Measurements from ENCODE around the gene MRM1.

The MRM1 gene, protein sequence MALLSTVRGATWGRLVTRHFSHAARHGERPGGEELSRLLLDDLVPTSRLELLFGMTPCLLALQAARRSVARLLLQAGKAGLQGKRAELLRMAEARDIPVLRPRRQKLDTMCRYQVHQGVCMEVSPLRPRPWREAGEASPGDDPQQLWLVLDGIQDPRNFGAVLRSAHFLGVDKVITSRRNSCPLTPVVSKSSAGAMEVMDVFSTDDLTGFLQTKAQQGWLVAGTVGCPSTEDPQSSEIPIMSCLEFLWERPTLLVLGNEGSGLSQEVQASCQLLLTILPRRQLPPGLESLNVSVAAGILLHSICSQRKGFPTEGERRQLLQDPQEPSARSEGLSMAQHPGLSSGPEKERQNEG

GRCh38 chr17:36601303-36602029 is at the start of gene MRM1:
Gene MRM1, plus strand, starts transcription at chr17:36601583. Its CDS starts 228 bp downstream, at chr17:36601811.
- peak within 1 kb of the TSS; percentile 86 for H3K4me3 ChIP-seq (ENCODE audit: low read depth, low read length)
- TF ChIP-seq, protein P1, sequence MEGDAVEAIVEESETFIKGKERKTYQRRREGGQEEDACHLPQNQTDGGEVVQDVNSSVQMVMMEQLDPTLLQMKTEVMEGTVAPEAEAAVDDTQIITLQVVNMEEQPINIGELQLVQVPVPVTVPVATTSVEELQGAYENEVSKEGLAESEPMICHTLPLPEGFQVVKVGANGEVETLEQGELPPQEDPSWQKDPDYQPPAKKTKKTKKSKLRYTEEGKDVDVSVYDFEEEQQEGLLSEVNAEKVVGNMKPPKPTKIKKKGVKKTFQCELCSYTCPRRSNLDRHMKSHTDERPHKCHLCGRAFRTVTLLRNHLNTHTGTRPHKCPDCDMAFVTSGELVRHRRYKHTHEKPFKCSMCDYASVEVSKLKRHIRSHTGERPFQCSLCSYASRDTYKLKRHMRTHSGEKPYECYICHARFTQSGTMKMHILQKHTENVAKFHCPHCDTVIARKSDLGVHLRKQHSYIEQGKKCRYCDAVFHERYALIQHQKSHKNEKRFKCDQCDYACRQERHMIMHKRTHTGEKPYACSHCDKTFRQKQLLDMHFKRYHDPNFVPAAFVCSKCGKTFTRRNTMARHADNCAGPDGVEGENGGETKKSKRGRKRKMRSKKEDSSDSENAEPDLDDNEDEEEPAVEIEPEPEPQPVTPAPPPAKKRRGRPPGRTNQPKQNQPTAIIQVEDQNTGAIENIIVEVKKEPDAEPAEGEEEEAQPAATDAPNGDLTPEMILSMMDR (IDR thresholded peaks at IDR 0.05; ENCODE audit: borderline replicate concordance, insufficient read depth, low read depth, low read length) = no peak

DNA sequence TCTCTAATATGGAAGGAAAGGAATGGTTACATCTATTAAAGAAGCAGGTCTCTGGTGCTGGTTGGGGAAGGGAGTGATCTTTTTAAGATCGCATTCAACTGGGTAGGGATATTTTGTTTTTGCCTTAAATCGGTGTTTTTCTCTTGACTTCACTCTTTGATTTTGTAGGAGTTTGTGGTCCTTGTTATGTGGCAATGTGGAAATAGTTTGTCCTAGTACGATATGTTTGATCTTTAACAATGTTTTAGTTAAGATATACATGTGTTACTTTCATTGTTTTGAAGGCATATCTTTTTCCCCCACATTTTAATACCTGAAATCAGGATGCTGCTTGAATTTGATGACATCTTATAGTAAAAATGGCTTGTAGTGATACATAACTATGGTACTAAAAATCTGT is 47.9 kb upstream of the MRM1 start:
- no peak overlapping the region for H3K4me3 ChIP-seq (ENCODE audit: low read depth, low read length)
- TF ChIP-seq, protein P1 (IDR thresholded peaks at IDR 0.05; ENCODE audit: borderline replicate concordance, insufficient read depth, low read depth, low read length) = no peak

DNA sequence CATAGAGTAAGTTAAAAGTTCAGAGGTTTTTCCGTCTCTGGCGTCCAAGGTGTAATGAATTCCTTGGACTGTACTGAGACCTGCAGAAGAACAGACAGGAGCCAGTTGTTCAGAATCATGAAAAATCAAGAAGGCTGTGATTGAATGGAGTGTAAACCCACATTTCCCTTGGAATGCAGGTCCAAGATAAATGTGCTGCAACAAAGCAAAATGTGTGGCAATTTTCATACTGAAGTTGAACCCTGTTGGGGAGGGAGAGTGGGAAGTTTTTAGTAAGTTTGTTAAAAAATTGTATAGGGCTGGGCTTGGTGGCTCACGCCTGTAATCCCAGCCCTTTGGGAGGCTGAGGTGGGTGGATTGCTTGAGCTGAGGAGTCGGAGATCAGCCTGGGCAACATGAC is 35.3 kb upstream of the MRM1 start:
- TF ChIP-seq, protein P1 (IDR thresholded peaks at IDR 0.05; ENCODE audit: borderline replicate concordance, insufficient read depth, low read depth, low read length) = no peak
- H3K4me3 ChIP-seq (ENCODE audit: low read depth, low read length) = no peak overlapping the region

- TF ChIP-seq, protein P1 (IDR thresholded peaks at IDR 0.05; ENCODE audit: borderline replicate concordance, insufficient read depth, low read depth, low read length) = no peak
- no peak overlapping the region for H3K4me3 ChIP-seq (ENCODE audit: low read depth, low read length)
These were observed 26.4 kb upstream of the MRM1 start for GRCh38 chr17:36575028-36575427.

GRCh38 chr17:36576793-36577192 is 24.6 kb upstream of the MRM1 start:
- TF ChIP-seq, protein P1 (IDR thresholded peaks at IDR 0.05; ENCODE audit: borderline replicate concordance, insufficient read depth, low read depth, low read length) = no peak
- no peak overlapping the region for H3K4me3 ChIP-seq (ENCODE audit: low read depth, low read length)

DNA sequence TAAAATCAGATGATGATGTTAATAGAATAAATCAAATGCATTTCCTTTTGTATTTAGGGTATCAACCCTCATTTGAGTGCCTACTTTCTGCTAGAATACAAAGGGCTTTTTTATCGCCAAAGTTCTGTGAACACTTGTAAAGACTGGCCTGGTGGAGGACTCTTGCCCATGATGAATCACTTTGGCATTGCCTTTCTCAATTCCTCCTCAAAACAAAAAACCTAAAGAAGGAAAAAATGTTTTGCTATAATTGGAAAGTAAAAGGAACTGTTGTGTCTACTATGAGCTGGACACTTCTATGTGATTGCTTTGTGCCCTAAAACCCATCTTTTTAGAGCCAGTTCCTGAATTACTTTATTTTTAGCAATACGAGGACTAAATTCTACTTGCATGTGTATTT is 22.7 kb upstream of the MRM1 start:
- TF ChIP-seq, protein P1 (IDR thresholded peaks at IDR 0.05; ENCODE audit: borderline replicate concordance, insufficient read depth, low read depth, low read length) = no peak
- H3K4me3 ChIP-seq (ENCODE audit: low read depth, low read length) = no peak overlapping the region
